Smooth muscle cell (in vitro differentiated cells): ENCODE data around the gene GTPBP3. TPM values are rescaled to one million over a fixed set of nuclear protein-coding genes. Genes with fewer than 3 reads are reported as not detected.
A peak's percentile ranks its signal among the peaks of the same experiment; 100 is the strongest.

Experiments
- DNase-seq: peaks from one replicate; lab custom pipeline; 2025; ENCODE audit not compliant: unreplicated experiment; lab: John Stamatoyannopoulos, UW
- H2AFZ ChIP-seq: fragments of 200-600 bp; sonication (generic); 2 replicates; pipeline ENCODE4 v1.6.0; 2016; ENCODE audit warnings: antibody characterized with exemption, low read depth, mild to moderate bottlenecking
- H3F3A ChIP-seq: fragments of 200-600 bp; sonication (generic); 2 replicates; pipeline ENCODE4 v1.6.0; 2017; ENCODE audit warnings: antibody characterized with exemption, low read depth
- H3K27ac ChIP-seq: fragments of 200-600 bp; sonication (generic); 2 replicates; pipeline ENCODE4 v1.5.1; 2016; ENCODE audit warnings: low read depth, mild to moderate bottlenecking
- H3K27me3 ChIP-seq: fragments of 200-600 bp; sonication (generic); 2 replicates; pipeline ENCODE4 v1.6.1; 2016; ENCODE audit warnings: low read depth, mild to moderate bottlenecking
- H3K36me3 ChIP-seq: fragments of 200-600 bp; sonication (generic); 2 replicates; pipeline ENCODE4 v1.5.1; 2016; ENCODE audit warnings: low read depth
- H3K4me1 ChIP-seq: fragments of 200-600 bp; sonication (generic); 2 replicates; pipeline ENCODE4 v1.5.1; 2016; ENCODE audit warnings: low read depth
- H3K4me2 ChIP-seq: fragments of 200-600 bp; sonication (generic); 2 replicates; pipeline ENCODE4 v1.6.0; 2016; ENCODE audit warnings: mild to moderate bottlenecking
- H3K4me3 ChIP-seq: fragments of 200-600 bp; sonication (generic); 2 replicates; pipeline ENCODE4 v1.5.1; 2016; ENCODE audit warnings: mild to moderate bottlenecking
- H3K79me2 ChIP-seq: fragments of 200-600 bp; sonication (generic); 2 replicates; pipeline ENCODE4 v1.6.0; 2016; ENCODE audit warnings: low read depth, mild to moderate bottlenecking
- H3K9ac ChIP-seq: fragments of 200-600 bp; sonication (generic); 2 replicates; pipeline ENCODE4 v1.6.0; 2016; ENCODE audit warnings: low read depth
- H3K9me3 ChIP-seq: fragments of 200-600 bp; sonication (generic); replicated peaks from 2 replicates; pipeline ENCODE4 v1.5.1; 2016; ENCODE audit warnings: low read depth
- H4K20me1 ChIP-seq: fragments of 200-600 bp; sonication (generic); 2 replicates; pipeline ENCODE4 v1.6.0; 2016; ENCODE audit warnings: low read depth
- WGBS: methylation state at CpG from one replicate; pipeline ENCODE4 v1.1.7; 2016; ENCODE audit warnings: low lambda C conversion rate; 5-methylcytosine and 5-hydroxymethylcytosine counted together
- polyA plus RNA-seq: library from polyadenylated mRNA; unstranded; fragments of >200 nt; fragmentation: Nextera tagmentation; extraction: Ambion mirVana; gene quantifications from 2 replicates; pipeline ENCODE4 v1.2.1, GENCODE V29; 2016
- total RNA-seq: library from RNA; depleted of rRNA; stranded (reverse); fragments of >200 nt; gene quantifications from 2 replicates; pipeline ENCODE4 v1.2.3, GENCODE V29; 2014
- TF ChIP-seq, protein P1 (sequence below): fragments of 200-600 bp; sonication (generic); IDR thresholded peaks from 2 replicates; pipeline ENCODE4 v1.5.1; 2017; ENCODE audit warnings: borderline replicate concordance, mild to moderate bottlenecking, antibody characterized with exemption; ENCODE audit not compliant: insufficient read depth, poor library complexity, severe bottlenecking

Gene GTPBP3
- total and polyA plus RNA-seq, 2 experiments from 2014 or later = 16.5 to 19.6 TPM

DNA sequence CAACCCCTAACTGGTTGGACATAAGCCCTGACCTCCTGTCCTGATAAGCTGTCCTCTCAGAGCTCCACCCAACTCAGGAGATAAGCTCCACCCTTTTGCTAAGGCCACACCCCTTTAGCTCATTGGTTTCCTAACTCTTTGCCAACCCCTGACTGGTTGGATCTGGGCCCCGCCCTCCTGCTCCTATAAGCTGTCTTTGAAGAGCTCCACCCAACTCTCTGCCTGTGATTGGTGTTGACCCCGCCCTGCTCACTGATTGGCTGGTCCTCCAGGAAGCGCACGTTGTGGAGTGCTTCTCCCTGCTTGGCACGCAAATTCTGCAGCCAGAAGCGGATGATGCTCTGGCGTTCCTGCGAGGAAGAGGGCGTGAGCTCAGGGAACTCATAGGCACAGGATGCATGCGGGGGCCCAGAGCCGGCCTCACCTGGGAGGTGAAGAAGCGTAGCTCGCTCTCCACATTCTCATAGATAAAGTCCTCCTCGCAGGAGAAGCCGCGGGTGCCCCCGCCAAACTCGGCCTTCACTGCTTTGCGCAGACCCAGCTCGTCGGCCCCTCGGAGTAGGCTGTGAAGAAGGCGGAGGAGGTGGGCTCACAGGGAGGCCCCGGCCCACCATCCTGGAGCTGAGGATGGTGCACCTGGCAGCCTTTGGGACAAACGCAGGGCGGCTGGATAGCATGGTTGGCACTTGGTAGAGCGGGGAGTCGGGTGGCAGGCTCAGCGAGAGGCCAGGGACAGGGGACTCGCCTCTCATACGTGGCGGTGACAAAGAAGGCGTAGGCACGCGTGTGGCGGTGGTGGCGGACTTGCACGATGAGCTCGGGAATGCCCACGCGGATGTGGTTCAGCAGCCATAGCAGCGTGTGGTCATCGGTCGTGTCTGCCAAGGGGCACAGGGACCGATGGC lies 4.4 kb upstream of the GTPBP3 start:
- no peak overlapping the region for H3K4me2 ChIP-seq
- H3K9me3 ChIP-seq = no peaks in the 10 kb centered on the region
- no peaks in the 10 kb centered on the region for H3F3A ChIP-seq
- no peak overlapping the region for H3K27ac ChIP-seq
- 97% methylated on average over 45 of the region's 45 CpGs for WGBS
- H3K9ac ChIP-seq = no peak overlapping the region
- H3K36me3 ChIP-seq = no peaks in the 10 kb centered on the region
- H3K79me2 ChIP-seq = no peaks in the 10 kb centered on the region
- peaks cover 13% of the 10 kb centered on the region for H4K20me1 ChIP-seq
- TF ChIP-seq, protein P1, sequence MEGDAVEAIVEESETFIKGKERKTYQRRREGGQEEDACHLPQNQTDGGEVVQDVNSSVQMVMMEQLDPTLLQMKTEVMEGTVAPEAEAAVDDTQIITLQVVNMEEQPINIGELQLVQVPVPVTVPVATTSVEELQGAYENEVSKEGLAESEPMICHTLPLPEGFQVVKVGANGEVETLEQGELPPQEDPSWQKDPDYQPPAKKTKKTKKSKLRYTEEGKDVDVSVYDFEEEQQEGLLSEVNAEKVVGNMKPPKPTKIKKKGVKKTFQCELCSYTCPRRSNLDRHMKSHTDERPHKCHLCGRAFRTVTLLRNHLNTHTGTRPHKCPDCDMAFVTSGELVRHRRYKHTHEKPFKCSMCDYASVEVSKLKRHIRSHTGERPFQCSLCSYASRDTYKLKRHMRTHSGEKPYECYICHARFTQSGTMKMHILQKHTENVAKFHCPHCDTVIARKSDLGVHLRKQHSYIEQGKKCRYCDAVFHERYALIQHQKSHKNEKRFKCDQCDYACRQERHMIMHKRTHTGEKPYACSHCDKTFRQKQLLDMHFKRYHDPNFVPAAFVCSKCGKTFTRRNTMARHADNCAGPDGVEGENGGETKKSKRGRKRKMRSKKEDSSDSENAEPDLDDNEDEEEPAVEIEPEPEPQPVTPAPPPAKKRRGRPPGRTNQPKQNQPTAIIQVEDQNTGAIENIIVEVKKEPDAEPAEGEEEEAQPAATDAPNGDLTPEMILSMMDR = no peak
- H3K4me3 ChIP-seq = no peak overlapping the region
- H2AFZ ChIP-seq = no peak overlapping the region
- peaks cover 10% of the 10 kb centered on the region for H3K4me1 ChIP-seq
- H3K27me3 ChIP-seq = peaks cover 24% of the 10 kb centered on the region
- no peak for DNase-seq

DNA sequence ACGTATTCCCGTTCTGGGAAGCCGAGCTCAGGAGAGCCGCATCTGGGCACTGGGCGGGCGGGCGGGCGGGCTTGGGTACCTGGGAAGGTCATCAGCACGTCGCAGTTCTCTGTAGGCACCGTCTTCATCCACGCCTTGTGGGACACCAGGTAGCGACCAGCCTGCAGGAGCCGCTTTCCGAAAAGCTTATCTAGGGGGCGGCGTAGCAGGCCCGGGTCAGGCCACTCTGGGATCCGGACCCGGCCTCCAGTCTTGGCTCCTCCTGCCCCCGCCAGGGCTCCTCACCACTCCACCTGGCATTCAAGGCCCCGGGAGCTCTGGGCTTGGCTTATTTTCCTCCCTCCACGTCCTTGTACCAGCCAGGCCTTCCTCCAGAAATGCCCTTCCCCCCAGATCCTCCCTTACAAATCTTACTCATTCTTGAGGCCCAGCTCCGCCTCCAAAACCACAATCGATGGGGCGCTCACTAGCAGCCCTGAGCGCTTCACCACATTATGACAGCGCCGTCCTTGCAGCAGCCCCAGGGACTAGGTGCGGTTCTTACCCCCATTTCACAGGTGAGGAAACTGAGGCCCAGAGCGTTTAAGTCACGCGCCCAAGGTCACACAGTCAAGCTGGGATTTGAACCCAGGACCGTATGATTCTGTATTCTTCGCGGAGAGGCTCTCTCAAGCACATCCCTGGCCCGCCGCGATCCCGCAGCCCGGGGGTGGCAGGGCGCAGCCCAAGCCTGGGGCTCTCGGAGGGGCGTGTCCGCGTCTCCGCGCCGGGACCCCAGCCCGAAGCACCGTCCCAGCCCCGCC lies 3.5 kb upstream of the GTPBP3 start:
- peak overlapping the region; percentile 68 for H2AFZ ChIP-seq
- H3F3A ChIP-seq = no peaks in the 10 kb centered on the region
- TF ChIP-seq, protein P1 = no peak
- no peaks in the 10 kb centered on the region for H3K79me2 ChIP-seq
- H3K4me3 ChIP-seq = peak overlapping the region; percentile 84
- H4K20me1 ChIP-seq = peaks cover 13% of the 10 kb centered on the region
- peaks cover 20% of the 10 kb centered on the region for H3K27me3 ChIP-seq
- H3K36me3 ChIP-seq = no peaks in the 10 kb centered on the region
- 32% methylated on average over 49 of the region's 52 CpGs for WGBS
- H3K4me2 ChIP-seq = peak overlapping the region; percentile 92
- peaks cover 9% of the 10 kb centered on the region for H3K4me1 ChIP-seq
- peak overlapping the region; percentile 51 for H3K9ac ChIP-seq
- H3K9me3 ChIP-seq = no peaks in the 10 kb centered on the region
- DNase-seq = no peak
- H3K27ac ChIP-seq = no peak overlapping the region

DNA sequence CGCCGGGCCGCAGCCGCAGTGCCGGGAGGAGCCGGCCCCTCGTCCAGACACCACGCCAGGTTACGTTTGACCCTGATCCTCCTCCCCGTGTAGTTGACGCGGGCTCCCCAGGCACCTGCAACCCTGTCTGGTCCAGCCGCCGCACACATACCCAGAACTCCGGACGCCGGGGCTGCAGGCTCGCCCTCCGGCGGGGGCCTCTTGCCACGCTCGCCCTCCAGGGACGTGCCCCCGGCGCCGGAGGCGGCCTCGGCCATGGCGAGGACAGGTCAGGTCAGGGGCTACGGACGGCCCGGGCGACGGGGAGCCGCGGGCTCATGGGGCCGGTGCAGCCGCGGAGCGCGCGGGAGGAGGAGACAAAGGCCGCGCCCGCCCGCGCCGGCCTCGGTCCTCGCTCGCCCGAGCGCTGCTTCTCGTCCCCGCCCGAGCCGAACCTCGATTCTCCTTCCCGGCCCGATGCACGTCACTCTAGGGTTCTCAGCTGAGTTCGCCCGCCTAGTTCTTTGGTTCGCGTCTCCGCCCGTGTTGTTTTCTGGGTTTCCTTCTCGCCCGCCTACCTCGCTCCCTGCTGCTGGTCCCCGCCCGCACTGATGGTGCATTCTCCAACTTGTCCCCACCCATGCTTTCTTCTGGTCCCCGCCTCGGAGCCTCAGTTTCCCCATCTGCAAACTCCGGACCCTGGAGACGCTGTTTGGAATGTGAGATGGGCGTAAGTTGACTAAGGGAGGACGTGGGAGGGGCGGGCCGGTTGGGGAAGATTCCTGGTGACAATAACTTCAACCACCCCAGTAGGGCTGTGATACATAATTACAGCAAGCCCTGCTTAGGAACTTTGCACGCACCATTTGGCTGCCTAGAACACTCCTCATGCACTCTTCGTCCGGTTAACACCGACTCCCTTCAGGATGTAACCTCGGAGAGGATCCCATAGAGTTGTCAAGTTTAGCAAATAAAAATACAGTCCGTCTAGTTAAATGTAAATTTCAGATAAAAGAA lies 2.6 kb upstream of the GTPBP3 start, which contains the start of gene ANO8:
Gene ANO8 (minus strand): TSS at position 442 of the 996 bp plus-strand sequence. CDS start 185 bp downstream, at position 257.
- peaks cover 11% of the 10 kb centered on the region for H3K27me3 ChIP-seq
- no peaks in the 10 kb centered on the region for H3F3A ChIP-seq
- H3K4me1 ChIP-seq = peaks cover 6% of the 10 kb centered on the region
- TF ChIP-seq, protein P1 = no peak
- peak within 1 kb of the TSS; percentile 51 for H3K9ac ChIP-seq
- peak within 1 kb of the TSS; percentile 68 for H2AFZ ChIP-seq
- no peaks in the 10 kb centered on the region for H3K9me3 ChIP-seq
- H3K4me3 ChIP-seq = peak within 1 kb of the TSS; percentile 84
- H3K79me2 ChIP-seq = no peaks in the 10 kb centered on the region
- DNase-seq = peak; percentile 81
- H3K36me3 ChIP-seq = no peaks in the 10 kb centered on the region
- peak within 1 kb of the TSS; percentile 92 for H3K4me2 ChIP-seq
- H3K27ac ChIP-seq = peak within 1 kb of the TSS; percentile 60
- 5% methylated on average over 74 of the region's 86 CpGs for WGBS
- peaks cover 6% of the 10 kb centered on the region for H4K20me1 ChIP-seq
